ENCODE results near the gene DDX24. TPM values are rescaled to one million over a fixed set of nuclear protein-coding genes. Genes with fewer than 3 reads are reported as not detected.

DDX24 gene
- total and polyA plus RNA-seq, 9 of the 15 experiments (the other 6 are each of a cell fraction or from before 2014, with no cell fraction given) = 82.4 to 175 (median 122) TPM

DNA sequence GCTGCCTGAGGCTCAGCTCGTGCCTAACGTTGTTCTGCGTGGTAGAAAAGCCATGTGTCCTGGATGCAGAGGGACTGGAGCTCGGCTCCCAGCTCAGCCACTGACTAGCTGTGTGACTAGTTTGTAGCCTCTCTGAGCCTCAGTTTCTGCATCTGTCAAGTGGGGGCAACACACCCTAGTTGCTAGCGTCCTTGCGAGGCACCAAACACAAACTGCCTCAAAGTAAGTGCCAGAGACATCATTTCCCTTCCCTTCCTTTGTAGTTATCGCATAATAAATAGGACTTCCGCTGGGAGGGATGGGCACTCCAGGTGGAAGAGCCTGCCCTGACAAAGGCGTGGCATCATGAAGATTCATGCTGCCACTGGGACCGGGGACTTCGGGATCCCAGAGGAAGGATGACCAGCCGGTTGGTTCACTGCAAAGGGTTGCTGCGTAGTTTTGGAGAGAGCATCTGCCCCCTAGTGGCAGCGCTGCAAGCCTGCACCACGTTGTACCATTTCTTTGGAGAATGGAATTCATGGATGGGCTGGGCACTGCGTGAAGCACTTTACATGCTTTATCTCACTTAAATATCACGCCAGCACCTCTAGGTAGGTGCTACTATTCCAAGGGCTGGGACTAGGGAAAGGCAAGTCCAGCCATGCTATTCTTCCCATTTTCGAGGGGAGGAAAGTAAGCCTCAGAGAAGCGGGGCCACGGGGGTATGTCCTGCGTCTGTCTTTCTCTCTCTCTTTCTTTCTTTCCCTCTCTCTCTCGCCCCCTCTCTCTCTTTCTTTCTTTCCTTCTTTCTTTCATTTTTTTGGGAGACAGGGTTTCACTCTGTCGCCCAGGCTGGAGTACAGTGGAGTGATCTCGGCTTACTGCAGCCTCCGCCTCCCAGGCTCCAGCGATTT, 79.3 kb downstream of the DDX24 start (continued):
- TF ChIP-seq U2AF1 (optimal IDR thresholded peaks at IDR 0.05; ENCODE audit: low read depth, low read length) = no peak

DNA sequence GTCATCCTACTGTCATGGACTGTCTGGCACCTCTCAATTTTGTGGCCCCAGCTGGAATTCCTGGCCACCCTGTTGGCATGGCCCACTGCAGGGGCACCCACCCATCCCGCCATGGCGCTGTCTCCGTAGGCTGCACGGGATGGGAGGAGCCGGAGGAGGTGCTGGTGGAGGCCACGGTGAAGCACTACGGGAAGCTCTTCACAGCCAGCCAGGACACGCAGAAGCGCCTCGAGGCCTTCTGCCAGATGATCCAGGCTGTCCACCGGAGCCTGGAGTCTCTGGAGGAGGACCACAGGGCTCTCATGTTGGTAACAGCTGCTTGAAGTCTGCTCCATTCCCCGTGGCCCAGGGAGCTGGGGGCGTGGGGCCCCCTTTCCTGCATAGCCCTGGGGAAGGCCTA, 80.0 kb downstream of the DDX24 start:
- no peak overlapping the region for H3K9ac ChIP-seq (ENCODE audit: insufficient read depth in 1 of 2, low read depth in 2 of 2, low read length in 2 of 2)
- WGBS (ENCODE audit: insufficient coverage, low coverage, missing lambda C conversion rate) = 0% methylated on average over 8 of the region's 13 CpGs
- FAIRE-seq (no peak), DNase-seq (ENCODE audit: extremely low read depth in 1 of 4, low spot score in 3 of 4) (no peak), ATAC-seq (no peak)
- H3K4me2 ChIP-seq (ENCODE audit: insufficient read depth, low read length) = no peak overlapping the region
- in situ Hi-C loops (cut with MboI) (loop anchor here (5.0 kb wide), 1 partner anchor 59 kb away; no protein-coding TSS in a partner anchor), intact Hi-C loops (cut with micrococcal nuclease) (loop anchor here (5.0 kb wide), 2 partner anchors 64 to 344 kb away; no protein-coding TSS in a partner anchor)
- no peaks in the 10 kb centered on the region for H3K9me1 ChIP-seq (ENCODE audit: control insufficient read depth, insufficient read depth, low read length)
- no peaks in the 10 kb centered on the region for H3K79me2 ChIP-seq (ENCODE audit: control insufficient read depth, insufficient read depth, low read length)
- H3K4me1 ChIP-seq (replicated peaks in 1 of 2; ENCODE audit: control insufficient read depth in 2 of 2, insufficient read depth in 2 of 2, low read length in 2 of 2) = peaks cover 0 to 6% of the 10 kb centered on the region in 2 experiments; a peak in 2 of 5 replicates
- no peak overlapping the region for H2AFZ ChIP-seq (ENCODE audit: low read depth, low read length)
- H3K36me3 ChIP-seq (ENCODE audit: control insufficient read depth, insufficient read depth, low read length) = no peaks in the 10 kb centered on the region
- H3K4me3 ChIP-seq = no peak overlapping the region
- TF ChIP-seq, protein P1, sequence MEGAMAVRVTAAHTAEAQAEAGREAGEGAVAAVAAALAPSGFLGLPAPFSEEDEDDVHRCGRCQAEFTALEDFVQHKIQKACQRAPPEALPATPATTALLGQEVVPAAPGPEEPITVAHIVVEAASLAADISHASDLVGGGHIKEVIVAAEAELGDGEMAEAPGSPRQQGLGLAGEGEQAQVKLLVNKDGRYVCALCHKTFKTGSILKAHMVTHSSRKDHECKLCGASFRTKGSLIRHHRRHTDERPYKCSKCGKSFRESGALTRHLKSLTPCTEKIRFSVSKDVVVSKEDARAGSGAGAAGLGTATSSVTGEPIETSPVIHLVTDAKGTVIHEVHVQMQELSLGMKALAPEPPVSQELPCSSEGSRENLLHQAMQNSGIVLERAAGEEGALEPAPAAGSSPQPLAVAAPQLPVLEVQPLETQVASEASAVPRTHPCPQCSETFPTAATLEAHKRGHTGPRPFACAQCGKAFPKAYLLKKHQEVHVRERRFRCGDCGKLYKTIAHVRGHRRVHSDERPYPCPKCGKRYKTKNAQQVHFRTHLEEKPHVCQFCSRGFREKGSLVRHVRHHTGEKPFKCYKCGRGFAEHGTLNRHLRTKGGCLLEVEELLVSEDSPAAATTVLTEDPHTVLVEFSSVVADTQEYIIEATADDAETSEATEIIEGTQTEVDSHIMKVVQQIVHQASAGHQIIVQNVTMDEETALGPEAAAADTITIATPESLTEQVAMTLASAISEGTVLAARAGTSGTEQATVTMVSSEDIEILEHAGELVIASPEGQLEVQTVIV (CRISPR knock-in tag; IDR thresholded peaks at IDR 0.05; ENCODE audit: borderline replicate concordance) = no peak
- TF ChIP-seq EP300 (IDR thresholded peaks at IDR 0.05; ENCODE audit: low read length) (no peak), HNRNPK (IDR thresholded peaks at IDR 0.05; ENCODE audit: low read depth, low read length, poor library complexity, severe bottlenecking) (no peak), ZBTB17 (CRISPR knock-in tag; IDR thresholded peaks at IDR 0.05) (no peak), ZNF316 (IDR thresholded peaks at IDR 0.05) (no peak), WHSC1 (IDR thresholded peaks at IDR 0.05; ENCODE audit: low read length) (no peak)
- TF ChIP-seq, protein P2, sequence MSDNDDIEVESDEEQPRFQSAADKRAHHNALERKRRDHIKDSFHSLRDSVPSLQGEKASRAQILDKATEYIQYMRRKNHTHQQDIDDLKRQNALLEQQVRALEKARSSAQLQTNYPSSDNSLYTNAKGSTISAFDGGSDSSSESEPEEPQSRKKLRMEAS (CRISPR knock-in tag; IDR thresholded peaks at IDR 0.05) = no peak
- TF ChIP-seq, protein P3, sequence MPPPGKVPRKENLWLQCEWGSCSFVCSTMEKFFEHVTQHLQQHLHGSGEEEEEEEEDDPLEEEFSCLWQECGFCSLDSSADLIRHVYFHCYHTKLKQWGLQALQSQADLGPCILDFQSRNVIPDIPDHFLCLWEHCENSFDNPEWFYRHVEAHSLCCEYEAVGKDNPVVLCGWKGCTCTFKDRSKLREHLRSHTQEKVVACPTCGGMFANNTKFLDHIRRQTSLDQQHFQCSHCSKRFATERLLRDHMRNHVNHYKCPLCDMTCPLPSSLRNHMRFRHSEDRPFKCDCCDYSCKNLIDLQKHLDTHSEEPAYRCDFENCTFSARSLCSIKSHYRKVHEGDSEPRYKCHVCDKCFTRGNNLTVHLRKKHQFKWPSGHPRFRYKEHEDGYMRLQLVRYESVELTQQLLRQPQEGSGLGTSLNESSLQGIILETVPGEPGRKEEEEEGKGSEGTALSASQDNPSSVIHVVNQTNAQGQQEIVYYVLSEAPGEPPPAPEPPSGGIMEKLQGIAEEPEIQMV (tag; conservative IDR thresholded peaks at IDR 0.05; ENCODE audit: low read depth) = no peak
- TF ChIP-seq, protein P4, sequence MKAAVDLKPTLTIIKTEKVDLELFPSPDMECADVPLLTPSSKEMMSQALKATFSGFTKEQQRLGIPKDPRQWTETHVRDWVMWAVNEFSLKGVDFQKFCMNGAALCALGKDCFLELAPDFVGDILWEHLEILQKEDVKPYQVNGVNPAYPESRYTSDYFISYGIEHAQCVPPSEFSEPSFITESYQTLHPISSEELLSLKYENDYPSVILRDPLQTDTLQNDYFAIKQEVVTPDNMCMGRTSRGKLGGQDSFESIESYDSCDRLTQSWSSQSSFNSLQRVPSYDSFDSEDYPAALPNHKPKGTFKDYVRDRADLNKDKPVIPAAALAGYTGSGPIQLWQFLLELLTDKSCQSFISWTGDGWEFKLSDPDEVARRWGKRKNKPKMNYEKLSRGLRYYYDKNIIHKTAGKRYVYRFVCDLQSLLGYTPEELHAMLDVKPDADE (conservative IDR thresholded peaks at IDR 0.05; ENCODE audit: control insufficient read depth, low read depth, low read length) = no peak
- TF ChIP-seq, protein P5, sequence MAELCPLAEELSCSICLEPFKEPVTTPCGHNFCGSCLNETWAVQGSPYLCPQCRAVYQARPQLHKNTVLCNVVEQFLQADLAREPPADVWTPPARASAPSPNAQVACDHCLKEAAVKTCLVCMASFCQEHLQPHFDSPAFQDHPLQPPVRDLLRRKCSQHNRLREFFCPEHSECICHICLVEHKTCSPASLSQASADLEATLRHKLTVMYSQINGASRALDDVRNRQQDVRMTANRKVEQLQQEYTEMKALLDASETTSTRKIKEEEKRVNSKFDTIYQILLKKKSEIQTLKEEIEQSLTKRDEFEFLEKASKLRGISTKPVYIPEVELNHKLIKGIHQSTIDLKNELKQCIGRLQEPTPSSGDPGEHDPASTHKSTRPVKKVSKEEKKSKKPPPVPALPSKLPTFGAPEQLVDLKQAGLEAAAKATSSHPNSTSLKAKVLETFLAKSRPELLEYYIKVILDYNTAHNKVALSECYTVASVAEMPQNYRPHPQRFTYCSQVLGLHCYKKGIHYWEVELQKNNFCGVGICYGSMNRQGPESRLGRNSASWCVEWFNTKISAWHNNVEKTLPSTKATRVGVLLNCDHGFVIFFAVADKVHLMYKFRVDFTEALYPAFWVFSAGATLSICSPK (IDR thresholded peaks at IDR 0.05; ENCODE audit: borderline replicate concordance) = no peak
- H4K20me1 ChIP-seq (replicated peaks; ENCODE audit: control insufficient read depth, insufficient read depth, low read length) = 0 out of 2 replicates have a peak, but pooled peaks cover 5% of the 10 kb centered on the region
- ChIA-PET POLR2A (interaction anchor here (0.5 to 0.6 kb wide), 2 partner anchors 8 to 28 kb away, joined by 3 read pairs; no protein-coding TSS in a partner anchor), CTCF (ENCODE audit: low intra/inter-chr PET ratio) (interaction anchor here (1.6 kb wide), 1 partner anchor 61 kb away, joined by 9 read pairs; no protein-coding TSS in a partner anchor)
- H3K9me3 ChIP-seq (replicated peaks; ENCODE audit: control insufficient read depth, insufficient read depth, low read depth, low read length) = no peaks in the 10 kb centered on the region
- no TSS peak for BruUV-seq (replicated peaks)
- H3K27me3 ChIP-seq (ENCODE audit: control insufficient read depth in 2 of 2, insufficient read depth in 2 of 2, low read length in 2 of 2) = peaks cover 0 to 18% of the 10 kb centered on the region in 2 experiments; a peak in 3 of 5 replicates
- H3K27ac ChIP-seq (ENCODE audit: extremely low read depth, low read depth, low read length) = no peak overlapping the region
